NCI-H748 treated with DMSO at 0.1 percent for 48 hours (cell line): ENCODE measurements around the gene DCXR.

Source experiments
- DNase-seq: peaks from one replicate; lab custom pipeline; 2025; lab: John Stamatoyannopoulos, UW

DCXR gene

GRCh38 chr17:82072827-82073226, 35.3 kb upstream of the DCXR start:
- DNase-seq: no peak

GRCh38 chr17:82070611-82071010, 33.1 kb upstream of the DCXR start:
- DNase-seq: no peak

GRCh38 chr17:82065638-82066303, 28.3 kb upstream of the DCXR start, which contains the start of gene DUS1L:
DUS1L (minus strand) TSS chr17:82065804; CDS start chr17:82065059, 745 bp downstream.
- no peak for DNase-seq

GRCh38 chr17:82065193-82065637, 27.7 kb upstream of the DCXR start:
- no peak for DNase-seq

GRCh38 chr17:82064433-82065192, 27.1 kb upstream of the DCXR start:
- no peak for DNase-seq

- no peak for DNase-seq
Measured at GRCh38 chr17:82063424-82064415, 26.2 kb upstream of the DCXR start.

- DNase-seq: no peak
Measured at GRCh38 chr17:82062984-82063368, 25.5 kb upstream of the DCXR start.

GRCh38 chr17:82062076-82062983, 24.8 kb upstream of the DCXR start:
- DNase-seq: no peak

- DNase-seq: no peak
Measured at GRCh38 chr17:82061047-82061925, 23.8 kb upstream of the DCXR start.

GRCh38 chr17:82060614-82061013, 23.1 kb upstream of the DCXR start:
- no peak for DNase-seq

GRCh38 chr17:82060001-82060380, 22.5 kb upstream of the DCXR start:
- DNase-seq: no peak

- DNase-seq: no peak
Measured at GRCh38 chr17:82059272-82060000, 21.9 kb upstream of the DCXR start.

- DNase-seq: no peak
Measured at GRCh38 chr17:82058855-82059249, 21.4 kb upstream of the DCXR start.

GRCh38 chr17:82058230-82058854, 20.8 kb upstream of the DCXR start:
- DNase-seq: no peak

GRCh38 chr17:82056729-82057621, 19.5 kb upstream of the DCXR start:
- DNase-seq: no peak

- no peak for DNase-seq
Measured at GRCh38 chr17:82055965-82056728, 18.6 kb upstream of the DCXR start.
